Endometrial microvascular endothelial cells (primary cell): ENCODE results near the gene MBD6. TPM values are rescaled to one million over a fixed set of nuclear protein-coding genes. Genes with fewer than 3 reads are reported as not detected.
"Not testable (repeated sequence)": the region's sequence is repeated elsewhere in the genome, so short reads cannot be mapped to it uniquely, and the experiment has no call there.

Experiments used
- in situ Hi-C: cut with HindIII; loops from 2 replicates; pipeline ENCODE4 v1.10.0; 2017; ENCODE audit warnings: low sequenced_read_pairs, low pct_unique_long_range_greater_than_20kb; ENCODE audit errors: inconsistent ontology term
- total RNA-seq: library from RNA; depleted of rRNA; stranded (reverse); fragments of >200 nt; gene quantifications from one replicate; pipeline ENCODE4 v1.2.3, GENCODE V29; 2015; ENCODE audit errors: inconsistent ontology term

The MBD6 gene
- total RNA-seq, 1 donor from 2014 or later = 8.7 TPM

DNA sequence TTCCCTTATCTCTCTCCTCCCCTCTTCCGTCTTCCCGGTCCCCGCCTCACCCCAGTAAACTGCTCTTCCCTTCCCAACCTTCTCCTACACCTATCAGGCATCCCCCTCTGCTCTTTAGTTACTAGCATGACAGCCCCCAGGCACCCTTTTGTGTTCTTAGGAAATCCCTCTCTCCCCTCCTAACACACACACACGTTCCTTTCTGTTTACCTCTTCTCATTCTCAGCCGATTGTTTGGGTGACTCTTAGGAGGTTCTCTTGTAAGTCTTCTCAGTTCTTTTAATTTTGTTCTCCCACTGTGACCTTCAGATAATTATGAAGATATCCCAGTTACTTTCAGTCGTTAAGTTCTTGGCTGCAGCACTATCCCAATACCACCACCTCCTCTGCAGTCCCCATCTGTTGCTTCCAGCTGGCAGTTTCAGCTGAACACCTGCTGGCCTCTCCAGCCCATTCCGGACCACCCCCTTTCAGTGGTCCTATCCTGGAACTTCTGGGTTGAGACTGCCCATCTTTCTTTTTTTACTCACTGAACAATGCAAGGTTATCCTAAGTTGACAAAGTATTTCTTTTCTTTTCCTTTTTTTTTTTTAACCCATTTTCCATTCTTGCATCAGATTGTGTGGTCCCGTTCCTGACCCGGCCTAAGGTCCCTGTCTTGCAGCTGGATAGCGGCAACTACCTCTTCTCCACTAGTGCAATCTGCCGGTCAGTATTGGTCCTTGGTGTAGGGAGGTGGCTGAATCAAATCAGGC lies 34.0 kb upstream of the MBD6 start:
- in situ Hi-C loops = no loop called here

DNA sequence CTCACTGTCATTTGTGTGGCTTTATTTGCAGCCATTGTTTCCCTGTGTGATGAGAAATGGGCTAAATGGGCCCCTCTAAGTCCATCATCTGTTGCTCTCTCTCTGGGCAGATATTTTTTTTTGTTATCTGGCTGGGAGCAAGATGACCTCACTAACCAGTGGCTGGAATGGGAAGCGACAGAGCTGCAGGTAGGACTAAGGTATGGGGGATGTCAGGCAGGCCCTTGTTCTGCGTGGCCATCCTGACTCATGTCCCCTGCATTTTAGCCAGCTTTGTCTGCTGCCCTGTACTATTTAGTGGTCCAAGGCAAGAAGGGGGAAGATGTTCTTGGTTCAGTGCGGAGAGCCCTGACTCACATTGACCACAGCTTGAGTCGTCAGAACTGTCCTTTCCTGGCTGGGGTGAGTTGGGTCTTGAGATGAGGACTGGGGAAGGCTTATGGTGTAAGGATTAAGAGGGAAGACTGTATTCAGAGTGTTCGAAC lies 33.4 kb upstream of the MBD6 start:
- in situ Hi-C loops = no loop called here

DNA sequence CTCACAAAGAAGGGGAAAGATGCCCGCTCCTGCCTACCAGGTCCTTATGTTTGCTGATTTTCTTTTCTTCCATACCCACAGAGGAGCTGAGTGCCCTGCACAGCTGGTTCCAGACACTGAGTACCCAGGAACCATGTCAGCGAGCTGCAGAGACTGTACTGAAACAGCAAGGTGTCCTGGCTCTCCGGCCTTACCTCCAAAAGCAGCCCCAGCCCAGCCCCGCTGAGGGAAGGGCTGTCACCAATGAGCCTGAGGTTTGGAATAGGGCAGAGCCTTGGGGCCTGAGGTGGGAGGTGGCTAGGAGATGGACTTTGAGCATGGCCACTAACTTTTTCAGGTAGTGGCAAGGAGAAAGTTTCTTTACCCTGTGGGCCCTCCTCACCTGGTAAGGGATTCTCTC lies 32.5 kb upstream of the MBD6 start:
- in situ Hi-C loops = no loop called here

DNA sequence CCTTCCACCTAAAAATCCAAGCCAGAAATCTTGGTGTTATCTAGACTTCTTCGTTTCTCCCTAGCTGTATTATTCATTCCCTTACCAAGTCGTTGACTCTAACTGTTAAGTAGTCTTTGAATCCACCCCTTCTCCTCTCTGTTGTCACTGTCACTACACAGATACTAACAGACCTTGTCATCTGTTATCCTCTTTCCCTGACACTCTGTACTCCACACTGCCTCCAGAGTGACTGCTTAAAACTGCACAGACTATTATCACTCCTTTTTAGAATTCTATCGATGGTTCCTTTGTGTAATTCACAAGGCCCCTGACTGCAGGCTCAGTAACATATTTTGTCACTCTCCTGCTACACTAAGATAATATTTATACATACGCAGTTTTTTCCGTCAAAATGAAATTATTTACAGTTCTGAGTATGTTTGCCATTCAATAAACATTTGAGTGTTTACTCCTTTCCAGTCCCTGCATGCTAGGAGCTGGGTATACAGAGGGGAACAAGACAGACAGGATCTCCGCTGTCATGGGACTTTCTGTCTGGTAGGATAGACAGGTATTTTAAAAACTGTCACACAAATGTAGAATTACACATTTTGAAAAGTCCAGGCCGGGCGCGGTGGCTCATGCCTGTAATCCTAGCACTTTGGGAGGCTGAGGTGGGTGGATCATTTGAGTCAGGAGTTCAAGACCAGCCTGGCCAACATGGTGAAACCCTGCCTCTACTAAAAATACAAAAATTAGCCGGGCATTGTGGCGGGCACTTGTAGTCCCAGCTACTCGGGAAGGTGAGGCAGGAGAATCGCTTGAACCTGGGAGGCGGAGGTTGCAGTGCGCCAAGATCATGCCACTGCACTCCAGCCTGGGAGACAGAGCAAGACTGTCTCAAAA lies 31.0 kb upstream of the MBD6 start:
- in situ Hi-C loops = no loop called here

DNA sequence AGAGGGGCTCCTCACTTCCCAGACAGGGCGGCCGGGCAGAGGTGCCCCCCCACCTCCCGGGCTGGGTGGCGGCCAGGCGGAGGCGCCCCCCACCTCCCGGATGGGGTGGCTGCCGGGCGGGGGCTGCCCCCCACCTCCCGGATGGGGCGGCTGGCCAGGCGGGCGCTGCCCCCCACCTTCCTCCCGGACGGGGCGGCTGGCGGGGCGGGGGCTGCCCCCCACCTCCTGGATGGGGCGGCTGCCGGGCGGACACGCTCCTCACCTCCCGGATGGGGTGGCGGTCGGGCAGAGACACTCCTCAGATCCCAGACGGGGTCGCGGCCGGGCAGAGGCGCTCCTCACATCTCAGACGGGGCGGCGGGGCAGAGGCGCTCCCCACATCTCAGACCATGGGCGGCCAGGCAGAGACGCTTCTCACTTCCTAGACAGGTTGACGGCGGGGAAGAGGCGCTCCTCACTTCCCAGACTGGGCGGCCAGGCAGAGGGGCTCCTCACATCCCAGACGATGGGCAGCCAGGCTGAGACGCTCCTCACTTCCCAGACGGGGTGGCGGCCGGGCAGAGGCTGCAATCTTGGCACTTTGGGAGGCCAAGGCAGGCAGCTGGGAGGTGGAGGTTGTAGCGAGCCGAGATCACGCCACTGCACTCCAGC lies 27.4 kb upstream of the MBD6 start:
- in situ Hi-C loops = not testable (repeated sequence)

DNA sequence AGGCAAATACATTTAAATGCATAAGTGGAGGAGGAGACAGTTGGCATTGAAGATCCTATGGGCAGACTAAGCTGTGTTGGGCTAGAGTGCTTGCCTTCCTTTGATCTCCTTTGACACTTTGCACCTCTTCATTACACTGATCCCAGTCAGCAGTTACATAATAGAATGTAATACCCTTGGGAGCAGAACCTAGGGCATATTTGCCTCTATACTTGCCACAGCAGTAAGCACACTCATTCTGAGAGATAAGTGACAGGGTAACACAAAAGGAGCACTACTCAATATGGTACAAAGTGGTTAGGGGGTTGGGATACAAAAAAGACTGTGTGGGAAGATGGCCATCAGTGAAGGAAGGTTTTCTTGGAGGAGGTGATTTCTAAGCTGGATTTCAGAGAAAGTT lies 25.8 kb upstream of the MBD6 start:
- in situ Hi-C loops = no loop called here

DNA sequence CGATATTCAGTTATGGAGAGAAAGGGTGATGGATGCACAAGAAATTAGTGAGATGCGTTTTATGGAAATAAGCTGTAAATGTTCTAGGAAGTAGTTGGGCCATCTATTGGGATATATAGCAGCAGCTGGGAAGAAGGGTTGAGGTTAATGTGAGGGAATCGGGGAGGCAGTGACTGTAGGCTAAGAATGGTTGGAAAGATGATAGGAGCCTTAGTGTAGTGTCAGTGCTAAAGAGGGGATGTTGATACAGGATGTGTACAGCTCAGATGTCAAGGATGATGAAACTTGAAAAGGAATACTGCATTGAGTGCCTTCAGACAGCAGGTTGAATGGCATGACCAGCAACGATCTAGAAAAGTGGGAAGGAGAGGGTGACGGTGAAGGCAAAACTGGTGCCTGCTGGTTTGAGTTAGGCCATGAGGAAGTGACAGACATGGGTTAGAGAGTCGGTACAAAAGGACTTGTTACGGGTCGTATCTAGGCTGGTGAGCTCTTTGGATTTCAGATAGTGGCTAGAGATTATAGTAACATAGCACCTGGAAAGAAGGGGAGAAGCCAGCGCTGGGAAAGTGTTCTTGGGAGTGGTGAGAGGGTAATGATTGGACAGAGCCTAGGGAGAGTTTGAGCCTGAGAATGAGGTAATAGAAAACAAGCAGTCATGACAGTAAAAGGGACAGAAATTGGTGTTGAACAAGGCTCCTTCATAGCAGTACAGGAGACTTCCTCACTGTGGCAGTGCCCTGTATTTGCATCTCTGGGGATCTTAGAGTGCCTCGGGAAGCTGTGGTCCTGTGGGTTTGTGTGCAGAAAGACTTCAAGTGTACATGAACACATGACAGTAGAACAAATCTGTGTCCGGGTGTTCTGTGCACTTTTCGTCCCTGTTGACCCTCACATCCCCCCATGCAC lies 25.1 kb upstream of the MBD6 start:
- in situ Hi-C loops = no loop called here

DNA sequence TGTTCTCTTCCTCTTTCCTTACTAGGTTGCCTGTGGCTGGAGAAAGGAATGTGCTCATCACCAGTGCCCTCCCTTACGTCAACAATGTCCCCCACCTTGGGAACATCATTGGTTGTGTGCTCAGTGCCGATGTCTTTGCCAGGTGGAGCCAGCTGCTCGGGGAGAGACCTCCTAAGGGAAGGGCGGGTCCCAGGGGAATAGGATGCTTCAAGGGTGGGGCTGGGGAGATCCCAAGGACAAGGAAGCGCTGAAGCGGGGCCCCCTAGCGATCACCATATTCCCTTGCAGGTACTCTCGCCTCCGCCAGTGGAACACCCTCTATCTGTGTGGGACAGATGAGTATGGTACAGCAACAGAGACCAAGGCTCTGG lies 24.5 kb upstream of the MBD6 start:
- in situ Hi-C loops = no loop called here

DNA sequence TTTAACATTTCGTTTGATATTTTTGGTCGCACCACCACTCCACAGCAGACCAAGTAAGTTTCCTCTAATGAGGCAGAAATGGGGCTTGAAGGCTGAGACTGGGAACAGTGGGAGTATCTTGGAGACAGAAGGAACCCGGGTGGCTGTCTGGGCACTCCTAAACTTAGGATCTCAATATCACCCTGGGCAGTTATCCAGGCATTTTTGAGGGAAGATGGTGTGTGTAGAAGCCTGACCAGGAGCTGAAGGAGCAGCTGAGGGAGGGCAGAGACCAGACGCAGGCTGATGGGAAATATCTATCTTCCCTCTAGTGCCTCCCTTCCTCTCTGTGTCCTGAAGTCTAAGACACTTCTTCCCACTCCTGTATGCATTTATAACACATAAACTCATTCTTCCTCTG lies 24.1 kb upstream of the MBD6 start:
- in situ Hi-C loops = no loop called here

DNA sequence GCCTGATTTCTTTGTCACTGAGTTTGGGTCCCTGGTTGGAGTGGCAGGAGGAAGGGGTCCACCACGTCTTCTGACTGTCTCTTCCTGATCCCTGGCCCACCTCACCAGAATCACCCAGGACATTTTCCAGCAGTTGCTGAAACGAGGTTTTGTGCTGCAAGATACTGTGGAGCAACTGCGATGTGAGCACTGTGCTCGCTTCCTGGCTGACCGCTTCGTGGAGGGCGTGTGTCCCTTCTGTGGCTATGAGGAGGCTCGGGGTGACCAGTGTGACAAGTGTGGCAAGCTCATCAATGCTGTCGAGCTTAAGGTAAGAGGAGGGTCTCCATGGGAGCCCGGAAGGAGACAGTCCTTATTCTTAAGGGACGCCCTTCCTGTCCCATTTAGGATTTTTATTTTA lies 22.4 kb upstream of the MBD6 start:
- in situ Hi-C loops = no loop called here

DNA sequence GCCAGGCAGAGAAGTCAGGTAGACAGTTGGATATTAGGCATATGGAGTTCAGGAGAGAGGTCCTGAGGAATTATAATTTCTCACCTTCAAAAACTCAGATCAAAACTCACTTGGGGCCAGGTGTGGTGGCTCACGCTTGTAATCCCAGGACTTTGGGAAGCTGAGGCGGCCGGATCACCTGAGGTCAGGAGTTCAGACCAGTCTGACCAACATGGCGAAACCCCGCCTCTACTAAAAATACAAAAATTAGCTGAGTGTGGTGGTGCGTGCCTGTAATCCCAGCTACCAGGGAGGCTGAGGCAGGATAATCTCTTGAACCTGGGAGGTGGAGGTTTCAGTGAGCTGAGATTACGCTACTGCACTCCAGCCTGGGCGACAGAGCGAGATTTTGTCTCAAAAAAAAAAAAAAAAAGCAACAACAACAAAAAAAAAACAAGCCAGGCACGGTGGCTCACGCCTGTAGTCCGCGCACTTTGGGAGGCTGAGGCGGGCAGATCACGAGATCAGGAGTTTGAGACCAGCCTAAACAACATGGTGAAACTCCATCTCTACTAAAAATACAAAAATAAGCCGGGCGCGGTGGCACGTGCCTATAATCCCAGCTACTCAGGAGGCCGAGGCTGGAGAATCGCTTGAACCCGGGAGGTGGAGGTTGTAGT lies 20.2 kb upstream of the MBD6 start:
- in situ Hi-C loops = not testable (repeated sequence)

DNA sequence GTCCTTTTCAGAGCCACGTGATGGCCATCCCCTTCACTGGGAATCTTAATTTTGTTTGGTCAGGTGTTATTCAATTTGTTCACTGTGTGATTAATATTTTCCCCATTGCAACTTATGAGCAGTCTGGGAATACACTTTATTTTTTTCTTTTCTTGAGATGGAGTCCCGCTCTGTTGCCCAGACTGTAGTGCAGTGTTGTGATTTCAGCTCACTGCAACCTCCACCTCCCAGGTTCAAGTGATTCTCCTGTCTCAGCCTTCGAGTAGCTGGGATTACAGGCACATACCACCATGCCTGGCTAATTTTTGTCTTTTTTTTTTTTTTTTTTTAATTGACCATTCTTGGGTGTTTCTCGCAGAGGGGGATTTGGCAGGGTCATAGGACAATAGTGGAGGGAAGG lies 16.1 kb upstream of the MBD6 start:
- in situ Hi-C loops = not testable (repeated sequence)

DNA sequence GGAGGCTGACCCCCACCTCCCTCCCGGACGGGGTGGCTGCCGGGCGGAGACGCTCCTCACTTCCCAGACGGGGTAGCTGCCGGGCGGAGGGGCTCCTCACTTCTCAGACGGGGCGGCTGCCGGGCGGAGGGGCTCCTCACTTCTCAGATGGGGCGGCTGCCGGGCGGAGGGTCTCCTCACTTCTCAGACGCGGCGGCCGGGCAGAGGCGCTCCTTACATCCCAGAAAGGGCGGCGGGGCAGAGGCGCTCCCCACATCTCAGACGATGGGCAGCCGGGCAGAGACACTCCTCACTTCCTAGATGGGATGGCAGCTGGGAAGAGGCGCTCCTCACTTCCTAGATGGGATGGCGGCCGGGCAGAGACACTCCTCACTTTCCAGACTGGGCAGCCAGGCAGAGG lies 14.8 kb upstream of the MBD6 start:
- in situ Hi-C loops = not testable (repeated sequence)

DNA sequence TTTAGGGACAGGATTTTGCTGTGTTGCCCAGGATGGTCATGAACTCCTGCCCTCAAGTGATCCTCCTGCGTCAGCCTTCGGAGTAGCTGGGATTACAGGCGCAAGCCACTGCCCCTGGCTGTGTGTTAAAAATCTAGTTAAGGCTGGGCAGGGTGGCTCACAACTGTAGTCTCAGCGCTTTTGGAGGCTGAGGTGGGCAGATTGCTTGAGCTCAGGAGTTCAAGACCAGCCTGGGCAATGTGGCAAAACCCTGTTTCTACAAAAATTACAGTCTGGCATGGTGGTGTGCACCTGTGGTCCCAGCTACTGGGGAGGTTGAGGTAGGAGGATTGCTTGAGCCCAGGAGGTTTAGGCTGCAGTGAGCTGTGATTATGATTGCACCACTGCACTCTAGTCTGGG lies 11.5 kb upstream of the MBD6 start:
- in situ Hi-C loops = no loop called here

DNA sequence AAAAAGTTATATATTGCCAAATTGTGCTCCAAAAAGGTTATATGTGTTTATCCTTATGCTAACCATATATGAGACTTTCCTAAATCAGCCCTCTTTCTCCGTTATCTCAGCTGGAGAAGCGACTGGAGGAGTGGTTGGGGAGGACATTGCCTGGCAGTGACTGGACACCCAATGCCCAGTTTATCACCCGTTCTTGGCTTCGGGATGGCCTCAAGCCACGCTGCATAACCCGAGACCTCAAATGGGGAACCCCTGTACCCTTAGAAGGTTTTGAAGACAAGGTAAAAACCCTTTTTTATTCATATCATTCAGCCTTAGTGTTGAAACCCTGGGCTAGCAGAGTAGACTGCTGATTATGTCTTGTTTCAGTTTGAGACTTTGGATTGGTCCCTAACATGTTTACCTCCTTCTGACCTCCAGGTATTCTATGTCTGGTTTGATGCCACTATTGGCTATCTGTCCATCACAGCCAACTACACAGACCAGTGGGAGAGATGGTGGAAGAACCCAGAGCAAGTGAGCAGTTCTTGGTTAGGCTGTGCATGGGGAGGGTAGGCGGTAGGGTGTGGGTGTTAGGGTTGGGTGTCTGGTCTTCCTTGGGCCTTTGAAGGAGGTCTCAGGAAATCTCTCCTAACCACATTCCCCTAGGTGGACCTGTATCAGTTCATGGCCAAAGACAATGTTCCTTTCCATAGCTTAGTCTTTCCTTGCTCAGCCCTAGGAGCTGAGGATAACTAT lies 10.9 kb upstream of the MBD6 start:
- in situ Hi-C loops = no loop called here

DNA sequence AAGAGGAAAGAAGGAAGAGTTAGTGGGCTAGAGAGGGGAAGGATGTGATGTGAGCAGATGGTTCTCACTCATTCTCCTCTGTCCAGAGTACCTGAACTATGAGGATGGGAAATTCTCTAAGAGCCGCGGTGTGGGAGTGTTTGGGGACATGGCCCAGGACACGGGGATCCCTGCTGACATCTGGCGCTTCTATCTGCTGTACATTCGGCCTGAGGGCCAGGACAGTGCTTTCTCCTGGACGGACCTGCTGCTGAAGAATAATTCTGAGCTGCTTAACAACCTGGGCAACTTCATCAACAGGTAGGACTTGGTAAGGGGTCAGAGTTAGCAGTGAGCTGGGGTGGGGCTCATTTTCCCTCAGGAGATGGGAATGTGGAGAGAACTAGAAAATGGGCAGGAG lies 10.0 kb upstream of the MBD6 start:
- in situ Hi-C loops = no loop called here

DNA sequence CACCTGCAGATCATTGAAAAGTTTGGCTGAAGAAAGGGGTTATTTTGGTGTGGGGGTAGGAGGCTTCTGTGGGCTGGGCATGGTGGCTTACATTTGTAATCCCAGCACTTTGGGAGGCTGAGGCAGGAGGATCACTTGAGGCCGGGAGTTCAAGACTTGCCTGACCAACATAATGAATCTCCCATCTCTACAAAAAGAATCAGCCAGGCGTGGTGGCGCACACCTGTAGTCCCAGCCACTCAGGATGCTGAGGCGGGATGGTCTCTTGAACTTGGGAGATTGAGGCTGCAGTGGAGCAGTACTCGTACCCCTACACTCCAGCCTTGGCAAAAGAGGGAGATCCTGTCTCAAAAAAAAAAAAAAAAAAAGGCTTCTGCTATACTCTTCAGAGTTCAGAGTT lies 9.4 kb upstream of the MBD6 start:
- in situ Hi-C loops = no loop called here

DNA sequence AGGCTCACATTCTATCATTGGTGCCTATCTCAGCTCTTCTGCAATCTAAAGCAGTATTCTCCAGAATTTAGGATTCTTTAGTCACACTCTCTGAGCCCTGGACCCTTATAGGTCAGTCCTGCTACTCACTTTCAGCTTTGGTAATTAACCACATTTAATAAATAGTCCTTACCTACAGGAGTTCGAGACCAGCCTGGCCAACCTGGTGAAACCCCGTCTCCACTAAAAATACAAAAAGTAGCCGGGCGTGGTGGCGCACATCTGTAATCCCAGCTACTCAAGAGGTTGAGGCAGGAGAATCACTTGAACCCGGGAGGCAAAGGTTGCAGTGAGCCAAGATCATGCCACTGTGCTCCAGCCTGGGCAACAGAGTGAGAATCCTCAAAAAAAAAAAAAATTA lies 8.9 kb upstream of the MBD6 start:
- in situ Hi-C loops = not testable (repeated sequence)
